Activated T-cell treated with anti-CD3 and anti-CD28 coated beads, Interleukin-2, amount 50 U/mL, for 48 hours (primary cell): ENCODE data around the gene PAX4.

Experiments used
- DNase-seq, 2 experiments: peaks; one replicate each; pipeline ENCODE4 v3.0.0-alpha.2; 2020

PAX4 gene, protein sequence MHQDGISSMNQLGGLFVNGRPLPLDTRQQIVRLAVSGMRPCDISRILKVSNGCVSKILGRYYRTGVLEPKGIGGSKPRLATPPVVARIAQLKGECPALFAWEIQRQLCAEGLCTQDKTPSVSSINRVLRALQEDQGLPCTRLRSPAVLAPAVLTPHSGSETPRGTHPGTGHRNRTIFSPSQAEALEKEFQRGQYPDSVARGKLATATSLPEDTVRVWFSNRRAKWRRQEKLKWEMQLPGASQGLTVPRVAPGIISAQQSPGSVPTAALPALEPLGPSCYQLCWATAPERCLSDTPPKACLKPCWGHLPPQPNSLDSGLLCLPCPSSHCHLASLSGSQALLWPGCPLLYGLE

DNA sequence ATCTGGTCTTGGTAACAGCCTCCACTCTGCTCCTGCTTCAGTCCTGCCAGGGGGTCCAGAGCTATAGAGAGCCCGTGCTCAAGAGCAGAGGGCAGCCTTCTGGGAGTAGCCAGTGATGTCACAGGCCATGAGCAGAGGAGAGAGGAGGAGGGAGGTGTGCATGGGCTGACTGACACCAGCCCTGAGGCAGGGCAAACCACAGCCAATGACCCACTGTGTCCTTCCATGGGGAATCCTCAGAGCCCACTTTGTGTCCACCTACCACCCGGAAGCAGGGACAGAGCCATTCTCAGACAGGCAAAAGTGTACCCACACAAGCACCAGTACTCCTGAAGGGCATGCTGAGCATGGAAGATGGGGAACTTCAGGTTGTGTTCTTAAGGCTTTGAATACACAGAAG is at the start of gene PAX4:
Gene PAX4 (minus strand): TSS at position 101 of the 400 bp plus-strand sequence. CDS start 2,214 bp downstream, outside the sequence.
- DNase-seq: no peak

GRCh38 chr7:127667017-127667670 is 49.2 kb upstream of the PAX4 start:
- DNase-seq: no peak

GRCh38 chr7:127666602-127667001 is 48.7 kb upstream of the PAX4 start:
- no peak for DNase-seq

GRCh38 chr7:127665922-127666321 is 48.0 kb upstream of the PAX4 start:
- DNase-seq: no peak

- no peak for DNase-seq
Observed at GRCh38 chr7:127658970-127659630, 41.2 kb upstream of the PAX4 start.

- DNase-seq: no peak
Observed at GRCh38 chr7:127657500-127657899, 39.6 kb upstream of the PAX4 start.

DNA sequence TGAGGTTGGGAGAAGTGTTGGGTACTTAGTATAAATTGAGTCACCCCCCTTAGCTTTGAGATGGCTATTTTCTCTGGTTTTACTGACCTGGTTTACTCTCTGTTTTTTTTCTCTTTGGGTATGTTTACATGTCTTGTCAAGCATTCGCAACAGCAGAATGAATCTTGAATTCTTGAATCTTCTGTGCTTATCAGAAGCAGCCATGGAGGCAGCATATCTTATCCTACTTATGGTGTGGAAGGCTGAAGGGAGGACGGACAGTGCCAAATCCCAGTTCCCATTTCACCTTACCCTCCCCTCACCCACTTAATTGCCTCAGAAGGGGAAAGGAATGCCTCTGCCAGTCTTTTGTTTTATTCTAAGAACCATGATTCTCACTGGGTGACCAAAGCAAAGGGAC is 37.8 kb upstream of the PAX4 start:
- DNase-seq: no peak

GRCh38 chr7:127654404-127655394 is 36.8 kb upstream of the PAX4 start:
- no peak for DNase-seq

- DNase-seq: no peak
Observed at GRCh38 chr7:127653396-127653795, 35.5 kb upstream of the PAX4 start.

GRCh38 chr7:127652333-127653248 is 34.6 kb upstream of the PAX4 start:
- peak in 1 of 2 experiments; percentile 21 for DNase-seq

DNA sequence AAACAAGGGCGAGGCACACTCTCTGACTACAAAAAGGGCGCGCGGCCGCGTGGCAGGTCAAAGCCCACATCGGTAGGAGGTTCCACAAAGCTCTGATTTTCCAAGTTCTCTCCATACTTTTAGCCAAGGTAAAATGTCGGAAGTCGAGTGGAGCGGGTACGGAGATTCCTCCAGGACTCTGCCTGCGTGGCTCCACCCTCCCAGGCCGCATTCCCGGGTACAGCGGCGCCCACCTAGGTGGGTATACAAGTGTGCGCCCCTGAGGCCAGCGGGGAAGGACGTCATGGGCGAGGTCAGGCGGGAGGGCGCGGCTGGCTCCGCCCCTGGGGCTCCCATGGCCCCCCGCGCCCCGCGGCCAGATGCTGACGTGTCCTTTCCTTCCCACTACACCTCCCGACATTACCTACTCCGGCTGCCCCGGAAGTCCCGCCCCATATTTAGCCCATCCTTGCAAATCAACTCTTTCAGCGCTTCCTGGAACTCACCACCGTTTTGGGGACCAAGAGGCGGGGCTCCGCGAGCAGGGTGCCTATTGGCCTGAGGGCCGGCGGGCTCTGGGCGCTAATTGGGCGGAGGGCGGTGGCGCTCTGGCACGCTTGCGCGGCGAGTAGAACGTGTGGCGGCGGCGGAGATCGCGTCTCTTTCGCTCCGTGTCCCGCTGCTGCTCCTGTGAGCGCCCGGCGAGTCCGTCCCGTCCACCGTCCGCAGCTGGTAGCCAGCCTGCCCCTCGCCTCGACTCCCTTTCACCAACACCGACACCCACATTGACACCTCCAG is 33.8 kb upstream of the PAX4 start, which contains the start of gene SND1:
Gene SND1 (plus strand): TSS at position 639 of the 777 bp plus-strand sequence. CDS start 180 bp downstream, outside the sequence.
- peak; percentile 98 for DNase-seq

- DNase-seq: peak; percentile 27 to 31
Observed at GRCh38 chr7:127650847-127651555, 33.1 kb upstream of the PAX4 start.

DNA sequence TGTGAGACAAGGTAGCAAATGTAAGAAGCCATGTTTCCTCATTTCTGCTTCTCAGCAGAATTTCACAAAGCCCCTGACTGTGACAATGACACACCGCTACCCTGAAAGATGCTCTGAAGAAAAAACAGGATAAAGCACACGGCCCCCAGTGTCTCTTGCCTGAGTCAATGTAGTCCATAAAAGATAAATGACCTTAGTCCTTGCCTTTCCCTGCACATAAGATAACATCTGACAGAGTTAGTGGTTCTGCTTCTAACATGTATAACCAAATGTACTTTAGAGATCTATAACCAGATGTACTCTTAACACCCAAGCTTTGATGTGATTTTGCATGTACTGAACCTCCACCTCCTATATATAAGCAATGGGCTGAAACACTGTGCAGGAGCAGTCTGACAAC is 31.0 kb upstream of the PAX4 start:
- no peak for DNase-seq

GRCh38 chr7:127647636-127648035 is 29.7 kb upstream of the PAX4 start:
- DNase-seq: no peak

DNA sequence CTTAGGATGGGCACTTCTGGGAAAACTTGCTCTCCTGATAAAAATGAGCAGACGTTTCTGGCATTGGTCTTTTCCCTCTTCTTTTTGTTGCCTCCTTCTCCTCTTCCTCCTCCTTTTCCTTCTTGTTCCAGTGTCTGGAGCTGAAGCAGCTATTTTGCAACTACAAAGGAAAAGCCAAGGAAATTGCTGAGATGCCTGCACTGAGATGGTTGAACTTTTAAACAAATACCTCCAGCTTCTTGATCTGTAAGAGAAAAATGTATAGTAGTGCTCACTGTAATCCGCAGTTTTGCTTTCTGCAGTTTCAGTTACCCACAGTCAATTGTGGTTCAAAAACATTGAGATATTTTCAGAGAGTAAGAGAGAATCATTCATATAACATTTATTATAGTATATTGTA is 26.5 kb upstream of the PAX4 start:
- DNase-seq: no peak

DNA sequence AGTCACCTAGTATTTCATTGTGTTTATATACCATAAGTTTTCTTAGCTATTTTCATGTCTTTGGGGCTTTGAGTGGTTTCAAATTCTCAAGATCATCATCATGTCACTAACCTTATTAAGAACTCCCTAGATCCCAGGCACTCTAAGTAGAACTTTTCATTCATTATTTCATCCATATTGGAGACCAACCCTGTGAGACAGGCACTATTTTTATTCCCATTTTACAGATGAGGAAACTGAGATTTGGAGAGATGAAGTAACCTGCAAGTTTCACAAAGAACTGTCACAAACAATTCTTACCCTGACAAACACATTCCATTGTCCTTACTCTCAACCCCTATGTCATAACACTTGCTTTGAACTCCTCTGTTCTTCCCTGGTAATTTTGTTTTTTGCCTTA is 20.3 kb upstream of the PAX4 start:
- no peak for DNase-seq

DNA sequence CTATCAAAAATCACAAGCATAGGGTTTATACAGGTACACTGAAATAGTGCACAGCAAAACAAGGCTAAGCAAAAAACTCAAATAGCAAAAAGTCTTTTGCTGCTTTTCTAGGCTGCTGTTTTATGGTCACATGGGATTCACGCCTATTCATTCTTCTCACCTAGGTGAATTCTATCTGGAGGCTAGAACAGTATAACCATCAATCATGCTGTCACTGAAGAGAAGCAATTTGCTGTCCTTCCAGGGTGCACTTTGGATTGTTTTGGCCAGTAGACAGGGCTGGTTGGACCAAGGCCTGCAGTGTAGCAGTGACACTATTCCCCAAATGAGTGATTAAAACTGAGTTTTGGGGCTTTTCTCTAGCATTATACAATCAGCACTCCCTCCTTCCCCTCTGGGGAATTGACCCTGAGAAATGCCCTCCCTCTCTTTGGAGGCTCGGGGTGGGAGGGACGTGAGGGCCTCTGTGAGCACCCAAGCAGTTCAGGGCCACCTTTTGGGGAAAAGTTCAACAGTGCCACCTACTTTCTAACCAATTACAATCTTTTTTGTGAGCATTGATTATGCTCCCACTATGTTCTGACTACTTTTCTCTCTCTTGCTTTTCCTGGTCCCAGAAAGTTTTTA is 17.8 kb upstream of the PAX4 start:
- no peak for DNase-seq

- no peak for DNase-seq
Observed at GRCh38 chr7:127632276-127632910, 14.5 kb upstream of the PAX4 start.
